ENCODE results near the gene CRACR2A. TPM values are rescaled to one million over a fixed set of nuclear protein-coding genes. Genes with fewer than 3 reads are reported as not detected.
A peak's percentile ranks its signal among the peaks of the same experiment; 100 is the strongest.

CRACR2A gene
- total and polyA plus RNA-seq, 3 experiments from 2014 or later = 23.3 to 27.9 (median 27.3) TPM

DNA sequence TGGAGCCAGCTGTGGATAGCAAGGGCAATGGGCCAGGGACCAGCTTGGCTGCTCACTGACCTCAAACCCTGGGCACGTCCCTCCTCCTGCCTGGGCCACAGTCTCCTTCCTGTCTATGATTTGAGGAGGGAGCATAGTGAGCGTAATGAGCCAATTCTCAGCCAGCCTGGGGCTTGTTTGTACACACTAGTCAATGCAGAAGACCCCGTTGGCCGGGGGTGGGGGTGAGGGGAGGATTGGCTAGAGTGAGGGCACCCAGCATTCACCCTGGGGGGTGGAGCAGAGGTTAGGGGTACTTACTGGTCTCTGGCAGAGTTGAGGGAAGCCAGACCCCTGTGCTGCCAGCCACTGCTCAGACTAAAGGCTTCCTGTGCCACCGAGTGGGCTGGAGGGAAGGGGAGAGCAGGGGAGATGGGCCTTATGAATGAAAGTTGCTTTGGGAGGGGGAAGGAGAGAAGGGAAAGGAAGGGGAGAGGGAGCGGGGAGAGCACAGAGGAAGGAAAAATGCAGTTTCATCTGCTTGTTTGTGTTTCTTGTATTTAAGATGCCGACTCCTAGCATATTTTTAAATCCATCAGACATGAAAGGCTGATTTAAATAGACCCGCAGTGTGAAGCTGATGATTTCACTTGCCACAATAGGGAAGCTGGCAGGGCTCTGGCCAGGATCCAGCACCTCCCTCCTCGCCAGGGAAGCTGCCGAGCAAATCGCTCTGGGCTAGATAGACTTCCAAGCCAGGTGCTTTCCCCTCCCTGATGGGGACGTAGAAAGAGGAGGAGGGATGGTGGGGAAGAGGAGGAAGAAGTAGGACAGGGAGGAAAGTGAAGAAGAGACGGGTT, 147.9 kb downstream of the CRACR2A start:
- no peak for DNase-seq
- Mint-ChIP-seq H3K4me3 (no peak overlapping the region), H3K9me3 (peaks cover 6 to 9% (median 7%) of the 10 kb centered on the region in 5 donors), H3K4me1 (peaks cover 9 to 18% (median 9%) of the 10 kb centered on the region in 3 donors), H3K36me3 (peaks cover 14 to 24% (median 18%) of the 10 kb centered on the region in 3 donors), H3K27ac (peak overlapping the region in 2 of 8 donors; percentile 56 to 89), H3K27me3 (peaks cover 0 to 7% of the 10 kb centered on the region in 2 donors)
- Histone ChIP-seq H3K4me3 (ENCODE audit: low read length) (no peak overlapping the region), H3K36me3 (ENCODE audit: insufficient read depth, low read length) (no peaks in the 10 kb centered on the region), H3K4me1 (ENCODE audit: insufficient read depth, low read length) (no peaks in the 10 kb centered on the region), H3K27ac (ENCODE audit: low read depth, low read length) (no peak overlapping the region), H3K27me3 (ENCODE audit: insufficient read depth, low read length, poor library complexity, severe bottlenecking) (no peaks in the 10 kb centered on the region), H3K9me3 (ENCODE audit: low read length) (no peaks in the 10 kb centered on the region)
- POLR2A ChIA-PET = no interaction called here
- CTCF ChIA-PET = no interaction called here

GRCh38 chr12:3604286-3604685, 148.6 kb downstream of the CRACR2A start:
- no peak for DNase-seq
- no peaks in the 10 kb centered on the region for H3K9me3 ChIP-seq (ENCODE audit: low read length)
- no peaks in the 10 kb centered on the region for H3K4me1 ChIP-seq (ENCODE audit: insufficient read depth, low read length)
- Mint-ChIP-seq H3K4me3 (no peak overlapping the region), H3K4me1 (peaks cover 5 to 14% (median 9%) of the 10 kb centered on the region in 3 donors), H3K27ac (peak overlapping the region in 1 of 8 donors; percentile 83), H3K36me3 (peaks cover 8 to 17% (median 12%) of the 10 kb centered on the region in 3 donors), H3K9me3 (peaks cover under 1 to 4% (median 3%) of the 10 kb centered on the region in 5 donors), H3K27me3 (peaks cover 0 to 7% of the 10 kb centered on the region in 2 donors)
- CTCF ChIA-PET = no interaction called here
- no peaks in the 10 kb centered on the region for H3K36me3 ChIP-seq (ENCODE audit: insufficient read depth, low read length)
- no peak overlapping the region for H3K27ac ChIP-seq (ENCODE audit: low read depth, low read length)
- H3K27me3 ChIP-seq (ENCODE audit: insufficient read depth, low read length, poor library complexity, severe bottlenecking) = no peaks in the 10 kb centered on the region
- H3K4me3 ChIP-seq (ENCODE audit: low read length) = no peak overlapping the region
- POLR2A ChIA-PET = no interaction called here

DNA sequence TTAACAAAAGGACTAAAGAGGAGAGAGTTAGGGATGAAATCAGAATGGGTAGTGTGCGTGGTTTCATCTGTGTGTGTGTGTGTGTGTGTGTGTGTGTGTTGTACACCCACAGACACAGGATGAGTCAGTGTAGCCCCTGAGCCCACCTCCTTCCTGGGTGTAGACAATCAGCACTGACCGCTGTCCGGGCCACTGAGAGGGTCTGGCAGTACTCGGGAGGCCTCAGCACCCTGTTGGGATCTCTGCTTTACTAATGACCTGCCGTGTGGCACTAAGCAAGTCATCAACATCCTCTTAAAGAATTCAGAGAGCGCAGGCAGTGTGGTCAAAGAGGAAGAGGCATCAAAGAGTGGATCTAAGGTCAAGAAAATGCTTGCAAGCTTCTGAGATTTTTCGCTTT, 149.3 kb downstream of the CRACR2A start:
- no peaks in the 10 kb centered on the region for H3K9me3 ChIP-seq (ENCODE audit: low read length)
- H3K4me1 ChIP-seq (ENCODE audit: insufficient read depth, low read length) = no peaks in the 10 kb centered on the region
- ChIA-PET CTCF (no interaction called here), POLR2A (no interaction called here)
- H3K4me3 Mint-ChIP-seq = no peak overlapping the region
- peaks cover 0 to 7% of the 10 kb centered on the region in 2 donors for H3K27me3 Mint-ChIP-seq
- peaks cover 3 to 10% (median 7%) of the 10 kb centered on the region in 3 donors for H3K36me3 Mint-ChIP-seq
- H3K27ac ChIP-seq (ENCODE audit: low read depth, low read length) = no peak overlapping the region
- H3K27ac Mint-ChIP-seq = peak overlapping the region in 2 of 8 donors; percentile 58 to 71
- H3K4me1 Mint-ChIP-seq = peaks cover 0 to 8% (median 5%) of the 10 kb centered on the region in 3 donors
- DNase-seq = no peak
- H3K36me3 ChIP-seq (ENCODE audit: insufficient read depth, low read length) = no peaks in the 10 kb centered on the region
- H3K9me3 Mint-ChIP-seq = no peaks in the 10 kb centered on the region
- no peak overlapping the region for H3K4me3 ChIP-seq (ENCODE audit: low read length)
- H3K27me3 ChIP-seq (ENCODE audit: insufficient read depth, low read length, poor library complexity, severe bottlenecking) = no peaks in the 10 kb centered on the region

DNA sequence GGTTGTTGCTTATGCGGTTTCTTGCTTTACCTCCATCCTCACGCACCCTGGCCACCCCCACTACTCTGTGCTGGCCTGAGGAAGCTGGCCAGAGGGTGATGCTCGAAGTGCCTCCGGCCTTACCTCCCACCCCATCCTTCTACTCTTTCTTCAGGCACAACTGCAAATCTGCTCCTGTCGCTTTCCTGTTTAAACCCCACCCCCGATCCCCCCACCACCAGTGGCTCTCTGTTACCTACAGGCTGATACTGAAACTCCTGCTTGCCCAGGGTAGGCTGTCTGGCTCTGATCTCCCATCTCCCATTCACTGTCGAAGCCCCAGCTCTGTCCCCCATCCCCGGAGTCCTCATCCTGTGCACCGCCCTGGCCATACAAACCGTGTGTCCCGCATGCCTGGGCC, 150.4 kb downstream of the CRACR2A start:
- Mint-ChIP-seq H3K4me1 (peaks cover 0 to 4% (median 0%) of the 10 kb centered on the region in 3 donors), H3K36me3 (peaks cover 0 to 7% (median 4%) of the 10 kb centered on the region in 3 donors), H3K4me3 (no peak overlapping the region), H3K27ac (no peak overlapping the region), H3K27me3 (peaks cover 0 to 7% of the 10 kb centered on the region in 2 donors), H3K9me3 (no peaks in the 10 kb centered on the region)
- Histone ChIP-seq H3K36me3 (ENCODE audit: insufficient read depth, low read length) (no peaks in the 10 kb centered on the region), H3K9me3 (ENCODE audit: low read length) (no peaks in the 10 kb centered on the region), H3K4me3 (ENCODE audit: low read length) (no peak overlapping the region), H3K4me1 (ENCODE audit: insufficient read depth, low read length) (no peaks in the 10 kb centered on the region), H3K27me3 (ENCODE audit: insufficient read depth, low read length, poor library complexity, severe bottlenecking) (no peaks in the 10 kb centered on the region), H3K27ac (ENCODE audit: low read depth, low read length) (no peak overlapping the region)
- ChIA-PET POLR2A (no interaction called here), CTCF (no interaction called here)
- DNase-seq = no peak

- CTCF ChIA-PET = no interaction called here
- Mint-ChIP-seq H3K9me3 (no peaks in the 10 kb centered on the region), H3K36me3 (no peaks in the 10 kb centered on the region), H3K4me1 (peaks cover 0 to 3% (median 0%) of the 10 kb centered on the region in 3 donors), H3K27ac (peak overlapping the region in 2 of 8 donors; percentile 18 to 81), H3K27me3 (peaks cover 0 to 6% of the 10 kb centered on the region in 2 donors), H3K4me3 (no peak overlapping the region)
- H3K36me3 ChIP-seq (ENCODE audit: insufficient read depth, low read length) = no peaks in the 10 kb centered on the region
- H3K27me3 ChIP-seq (ENCODE audit: insufficient read depth, low read length, poor library complexity, severe bottlenecking) = no peaks in the 10 kb centered on the region
- no peak overlapping the region for H3K27ac ChIP-seq (ENCODE audit: low read depth, low read length)
- no peaks in the 10 kb centered on the region for H3K9me3 ChIP-seq (ENCODE audit: low read length)
- H3K4me3 ChIP-seq (ENCODE audit: low read length) = no peak overlapping the region
- DNase-seq = no peak
- no peaks in the 10 kb centered on the region for H3K4me1 ChIP-seq (ENCODE audit: insufficient read depth, low read length)
- POLR2A ChIA-PET = no interaction called here
Measured at GRCh38 chr12:3601461-3602150, 151.3 kb downstream of the CRACR2A start.

DNA sequence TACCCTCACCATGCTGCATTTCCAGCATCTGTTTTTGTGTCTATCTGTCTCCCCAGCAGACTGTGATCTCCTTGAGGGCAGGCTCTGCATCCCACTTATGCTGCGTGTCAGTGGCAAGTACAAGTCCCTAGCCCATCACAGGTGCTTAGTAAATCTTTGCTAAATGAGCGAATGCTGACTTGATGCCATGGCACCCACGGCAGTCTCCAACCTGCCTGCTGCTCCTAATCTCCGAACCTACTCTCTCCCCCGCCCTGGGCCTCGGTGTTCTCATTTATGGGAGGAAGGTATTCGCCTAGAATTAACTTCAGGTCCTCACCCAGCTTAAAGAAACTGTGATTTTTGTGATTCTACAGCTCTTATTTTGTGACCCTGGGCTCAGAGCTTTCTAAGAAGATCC, 152.0 kb downstream of the CRACR2A start:
- no peaks in the 10 kb centered on the region for H3K9me3 ChIP-seq (ENCODE audit: low read length)
- Mint-ChIP-seq H3K4me1 (peaks cover 0 to under 1% (median 0%) of the 10 kb centered on the region in 3 donors), H3K27ac (no peak overlapping the region), H3K4me3 (no peak overlapping the region), H3K9me3 (no peaks in the 10 kb centered on the region), H3K36me3 (no peaks in the 10 kb centered on the region), H3K27me3 (peaks cover 0 to 5% of the 10 kb centered on the region in 2 donors)
- H3K36me3 ChIP-seq (ENCODE audit: insufficient read depth, low read length) = no peaks in the 10 kb centered on the region
- ChIA-PET POLR2A (no interaction called here), CTCF (no interaction called here)
- no peaks in the 10 kb centered on the region for H3K4me1 ChIP-seq (ENCODE audit: insufficient read depth, low read length)
- DNase-seq = no peak
- H3K27ac ChIP-seq (ENCODE audit: low read depth, low read length) = no peak overlapping the region
- no peak overlapping the region for H3K4me3 ChIP-seq (ENCODE audit: low read length)
- no peaks in the 10 kb centered on the region for H3K27me3 ChIP-seq (ENCODE audit: insufficient read depth, low read length, poor library complexity, severe bottlenecking)

DNA sequence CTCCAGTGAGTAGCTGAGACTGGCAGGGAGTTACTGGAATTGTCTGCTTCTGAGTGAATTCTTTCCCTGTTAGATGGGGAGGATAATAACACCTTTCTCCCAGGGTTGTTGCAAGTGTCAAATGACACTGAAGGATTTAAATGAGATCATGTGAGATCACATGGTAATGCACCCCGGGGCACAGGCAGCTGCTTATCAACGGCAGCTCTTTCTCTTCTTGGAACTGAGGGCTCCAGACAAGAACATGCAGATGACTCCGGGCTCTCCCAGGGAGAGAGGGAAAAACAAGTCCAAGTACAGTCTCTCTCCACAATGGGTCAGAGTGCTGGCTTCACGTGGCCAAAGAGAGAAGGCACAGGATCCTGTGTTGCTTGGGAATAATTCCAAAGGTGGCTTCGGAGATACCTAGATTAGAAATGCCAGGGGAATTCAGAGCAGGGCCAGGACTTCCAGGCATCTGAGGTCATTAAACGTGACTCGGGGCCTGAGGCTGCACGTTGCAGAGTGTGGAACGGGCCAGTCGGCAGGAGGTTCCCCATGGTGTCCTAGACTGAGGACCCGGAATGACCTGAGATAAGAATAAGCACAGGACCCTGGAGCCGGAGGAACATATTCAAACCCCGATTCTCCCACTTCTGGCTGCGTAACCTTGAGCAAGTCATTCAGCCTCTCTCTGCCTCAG, 152.7 kb downstream of the CRACR2A start:
- Histone ChIP-seq H3K27me3 (ENCODE audit: insufficient read depth, low read length, poor library complexity, severe bottlenecking) (no peaks in the 10 kb centered on the region), H3K4me3 (ENCODE audit: low read length) (no peak overlapping the region), H3K36me3 (ENCODE audit: insufficient read depth, low read length) (no peaks in the 10 kb centered on the region), H3K9me3 (ENCODE audit: low read length) (no peaks in the 10 kb centered on the region), H3K4me1 (ENCODE audit: insufficient read depth, low read length) (no peaks in the 10 kb centered on the region), H3K27ac (ENCODE audit: low read depth, low read length) (no peak overlapping the region)
- POLR2A ChIA-PET = no interaction called here
- Mint-ChIP-seq H3K4me1 (no peaks in the 10 kb centered on the region), H3K36me3 (no peaks in the 10 kb centered on the region), H3K9me3 (no peaks in the 10 kb centered on the region), H3K27ac (no peak overlapping the region), H3K27me3 (peaks cover 5% of the 10 kb centered on the region in 2 donors), H3K4me3 (no peak overlapping the region)
- no peak for DNase-seq
- CTCF ChIA-PET = no interaction called here
